Psoas muscle (tissue), 8 donors: ENCODE data around the gene ZMYND8. TPM values are rescaled to one million over a fixed set of nuclear protein-coding genes. Genes with fewer than 3 reads are reported as not detected.

Experiments used
- ATAC-seq, 4 donors: fragments of 200-7000 bp; cut with Tn5 transposase; one replicate each; pipeline ENCODE4 v1.9.1; 2020; ENCODE audit warnings: moderate library complexity in 3 of 4, mild to moderate bottlenecking in 2 of 4
- DNase-seq, 2 donors: peaks; one replicate each; pipeline ENCODE4 v3.0.0-alpha.2; 2020
- H3K27ac ChIP-seq: fragments of 200-600 bp; one replicate; pipeline ENCODE4 v1.8.0; 2022
- H3K27me3 ChIP-seq, 3 donors: fragments of 200-600 bp in 1 of 3; one replicate each; pipeline versions ENCODE4 v1.6.1 to v1.8.0; 2013 to 2022; ENCODE audit warnings: low read length in 2 of 3, mild to moderate bottlenecking in 2 of 3, moderate library complexity in 1 of 3; ENCODE audit not compliant: insufficient read depth in 3 of 3
- H3K36me3 ChIP-seq, 2 donors: fragments of 200-600 bp in 1 of 2; one replicate each; pipeline versions ENCODE4 v1.6.1 to v1.8.0; 2013 to 2022; ENCODE audit warnings: low read depth in 1 of 2, mild to moderate bottlenecking in 1 of 2, moderate library complexity in 1 of 2; ENCODE audit not compliant: insufficient read depth in 1 of 2
- H3K4me1 ChIP-seq: fragments of 200-600 bp; one replicate; pipeline ENCODE4 v1.8.0; 2022
- H3K4me3 ChIP-seq: fragments of 200-600 bp; one replicate; pipeline ENCODE4 v1.8.0; 2022; ENCODE audit warnings: mild to moderate bottlenecking
- H3K9me3 ChIP-seq: fragments of 200-600 bp; one replicate; pipeline ENCODE4 v1.8.0; 2022
- WGBS, 3 donors: extraction: QIAGEN DNeasy Blood & Tissue Kit; methylation state at CpG; one replicate each; pipeline versions ENCODE4 v1.1.6 to v1.1.7; 2013; 5-methylcytosine and 5-hydroxymethylcytosine counted together
- intact Hi-C, 2 donors: fragments of 100-400 bp; cut with DNase I; formaldehyde crosslinking; loops; one replicate each; pipeline versions ENCODE4 v1.11.0 to v1.14.2; 2022
- polyA plus RNA-seq, 3 donors: library from polyadenylated mRNA; stranded (reverse); fragments of 200-250 nt; gene quantifications; one replicate each; pipeline ENCODE4 v1.2.3, GENCODE V29; 2013
- total RNA-seq, 4 donors: library from RNA; stranded (reverse); fragmentation: NEBNext Ultra II Directional in 2 of 4; extraction: Animal tissue kit (Norgen Biotek cat#: 25700) in 2 of 4; gene quantifications; one replicate each; pipeline versions ENCODE4 v1.2.1 to v1.2.4, GENCODE V29; 2021 to 2023
- TF ChIP-seq, protein P1 (sequence below): fragments of 200-600 bp; IDR thresholded peaks from one replicate; pipeline ENCODE4 v1.8.0; 2022; ENCODE audit warnings: antibody characterized with exemption
- donor health status: healthy with polysubstance abuse.
- donor health status: DM: no; HTN: no; CAD: no; lungs with moderate emphysema.
- donor health status: Bipolar disorder and iron deficiency.
- donor health status: healthy.
- donor health status: DM: yes; HTN: yes; CAD: no.
- donor health status: DM: no; HTN: no; CAD: no.
- donor health status: DM: no; HTN: no; CAD: no.
- donor health status: DM: yes; HTN: yes; CAD: no.

Gene ZMYND8
- total and polyA plus RNA-seq, 7 donors = 4.7 to 42.9 (median 17.7) TPM

DNA sequence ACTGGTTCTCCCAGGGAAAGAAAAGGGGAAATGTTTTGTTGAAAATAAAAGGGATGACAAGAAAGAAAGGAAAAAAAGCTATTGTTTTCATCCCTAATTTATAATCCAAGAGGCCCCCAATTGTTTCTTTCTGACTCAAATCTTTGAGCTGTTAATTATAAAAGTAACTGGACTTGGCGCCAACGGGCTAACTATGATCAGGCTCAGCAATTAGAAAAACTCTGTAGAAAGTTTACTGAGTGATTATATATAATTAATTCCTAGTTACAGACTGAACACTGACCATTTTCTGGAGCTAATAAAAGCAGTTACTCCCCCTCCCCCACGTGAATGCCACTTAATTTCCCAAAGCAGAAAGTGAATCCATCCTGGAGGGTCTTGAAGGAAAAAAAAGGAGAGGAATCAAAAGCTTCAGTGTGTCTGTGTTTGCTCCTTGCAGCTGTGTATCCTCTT is 3.2 kb downstream of the ZMYND8 start:
- intact Hi-C loops = loop anchor here in 1 of 2 donors (2.0 kb wide), 1 partner anchor 14 kb away; no protein-coding TSS in a partner anchor
- Histone ChIP-seq H3K4me3 (peak overlapping the region; percentile 61), H3K27me3 (no peaks in the 10 kb centered on the region), H3K9me3 (no peaks in the 10 kb centered on the region), H3K4me1 (peaks cover 95% of the 10 kb centered on the region), H3K27ac (peak overlapping the region; percentile 97), H3K36me3 (no peaks in the 10 kb centered on the region)
- ATAC-seq (no peak), DNase-seq (no peak)
- TF ChIP-seq, protein P1, sequence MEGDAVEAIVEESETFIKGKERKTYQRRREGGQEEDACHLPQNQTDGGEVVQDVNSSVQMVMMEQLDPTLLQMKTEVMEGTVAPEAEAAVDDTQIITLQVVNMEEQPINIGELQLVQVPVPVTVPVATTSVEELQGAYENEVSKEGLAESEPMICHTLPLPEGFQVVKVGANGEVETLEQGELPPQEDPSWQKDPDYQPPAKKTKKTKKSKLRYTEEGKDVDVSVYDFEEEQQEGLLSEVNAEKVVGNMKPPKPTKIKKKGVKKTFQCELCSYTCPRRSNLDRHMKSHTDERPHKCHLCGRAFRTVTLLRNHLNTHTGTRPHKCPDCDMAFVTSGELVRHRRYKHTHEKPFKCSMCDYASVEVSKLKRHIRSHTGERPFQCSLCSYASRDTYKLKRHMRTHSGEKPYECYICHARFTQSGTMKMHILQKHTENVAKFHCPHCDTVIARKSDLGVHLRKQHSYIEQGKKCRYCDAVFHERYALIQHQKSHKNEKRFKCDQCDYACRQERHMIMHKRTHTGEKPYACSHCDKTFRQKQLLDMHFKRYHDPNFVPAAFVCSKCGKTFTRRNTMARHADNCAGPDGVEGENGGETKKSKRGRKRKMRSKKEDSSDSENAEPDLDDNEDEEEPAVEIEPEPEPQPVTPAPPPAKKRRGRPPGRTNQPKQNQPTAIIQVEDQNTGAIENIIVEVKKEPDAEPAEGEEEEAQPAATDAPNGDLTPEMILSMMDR = no peak
- 66 to 73% (median 68%) methylated on average over 3 of the region's 3 CpGs for WGBS, 3 donors

DNA sequence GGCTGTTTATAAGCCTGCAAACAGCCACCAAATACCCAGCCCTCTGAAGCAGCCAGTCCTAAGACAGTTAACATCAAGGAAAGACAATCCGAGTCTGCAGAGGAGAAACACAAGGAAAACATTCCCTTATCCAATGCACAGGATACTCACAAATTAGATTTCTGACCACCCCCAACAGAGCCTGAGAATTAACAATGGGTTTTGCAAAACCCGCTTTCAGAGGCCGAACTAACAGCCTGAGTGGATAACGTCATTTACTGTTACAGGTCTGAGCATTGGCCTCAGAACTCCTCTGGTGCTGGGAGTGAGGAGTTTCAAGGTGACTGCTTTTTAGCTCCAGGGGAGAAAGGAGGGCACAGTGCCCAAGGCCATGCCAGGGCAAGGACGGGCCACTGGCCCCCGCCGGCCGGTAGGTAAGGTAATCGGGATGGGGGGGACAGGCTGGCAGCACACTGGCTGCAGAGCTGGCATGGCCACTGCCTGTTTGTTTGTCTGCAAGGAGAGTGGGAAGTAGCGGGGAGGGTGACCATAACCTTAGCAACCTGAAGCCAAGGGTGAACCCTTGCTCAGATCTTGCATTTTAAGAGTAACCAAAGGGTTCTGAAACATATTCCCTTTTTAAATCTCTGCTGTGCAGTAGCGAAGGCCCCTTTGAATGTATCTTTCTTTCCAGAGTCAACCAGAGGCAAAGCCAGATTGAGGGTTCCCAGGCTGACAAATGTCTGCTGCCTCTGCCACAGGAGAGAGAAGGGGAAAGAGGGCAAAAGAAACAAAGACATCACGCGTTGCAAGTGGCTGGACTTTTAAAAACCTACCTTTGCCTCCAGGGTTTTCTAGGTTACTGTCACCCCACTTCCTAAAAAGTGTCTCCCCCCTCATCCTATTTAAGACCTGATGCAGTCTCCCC is 3.9 kb downstream of the ZMYND8 start:
- TF ChIP-seq, protein P1 = no peak
- intact Hi-C loops = loop anchor here in 1 of 2 donors (2.0 kb wide), 1 partner anchor 14 kb away; no protein-coding TSS in a partner anchor
- Histone ChIP-seq H3K4me3 (peak overlapping the region; percentile 61), H3K27ac (peak overlapping the region; percentile 97), H3K27me3 (no peaks in the 10 kb centered on the region), H3K4me1 (peaks cover 95% of the 10 kb centered on the region), H3K9me3 (no peaks in the 10 kb centered on the region), H3K36me3 (peaks cover 0 to under 1% of the 10 kb centered on the region in 2 donors)
- DNase-seq = no peak
- 17 to 24% (median 22%) methylated on average over 13 of the region's 13 CpGs for WGBS, 3 donors
- peak; percentile 9 to 32 (median 14) for ATAC-seq

DNA sequence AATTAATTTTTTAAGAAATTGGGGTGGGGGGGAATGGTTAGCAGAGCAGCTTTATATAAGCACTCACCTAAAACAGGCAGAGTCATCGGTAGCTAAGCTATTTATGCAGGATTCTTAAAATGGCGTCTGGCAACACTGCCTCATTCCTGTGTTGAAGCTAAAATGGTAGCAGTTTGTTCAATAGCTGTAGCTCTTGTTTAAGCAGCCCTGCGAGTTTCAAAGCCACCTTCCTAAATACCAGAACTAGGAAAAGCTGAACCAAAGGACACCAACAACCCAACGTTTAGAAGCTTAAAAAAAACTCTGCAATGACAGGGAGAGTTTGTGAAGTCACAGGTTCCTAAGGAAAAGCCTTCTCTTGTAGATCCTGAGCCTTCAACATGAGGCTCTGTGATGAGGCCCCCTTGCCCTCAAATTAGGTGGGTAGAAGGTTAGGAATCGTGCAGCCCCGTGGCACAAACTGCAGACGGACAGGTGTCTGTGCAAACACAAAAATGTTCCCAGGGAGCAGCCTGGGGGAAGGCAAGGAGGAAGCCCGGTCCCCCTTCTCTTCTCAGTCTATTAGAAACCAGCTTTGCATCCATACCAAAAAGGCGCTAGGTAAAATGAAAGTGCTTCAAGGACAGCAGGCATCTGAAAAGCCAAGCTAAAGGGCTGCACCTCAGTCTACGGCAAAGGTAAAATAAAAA is 4.7 kb downstream of the ZMYND8 start:
- peak overlapping the region; percentile 61 for H3K4me3 ChIP-seq

DNA sequence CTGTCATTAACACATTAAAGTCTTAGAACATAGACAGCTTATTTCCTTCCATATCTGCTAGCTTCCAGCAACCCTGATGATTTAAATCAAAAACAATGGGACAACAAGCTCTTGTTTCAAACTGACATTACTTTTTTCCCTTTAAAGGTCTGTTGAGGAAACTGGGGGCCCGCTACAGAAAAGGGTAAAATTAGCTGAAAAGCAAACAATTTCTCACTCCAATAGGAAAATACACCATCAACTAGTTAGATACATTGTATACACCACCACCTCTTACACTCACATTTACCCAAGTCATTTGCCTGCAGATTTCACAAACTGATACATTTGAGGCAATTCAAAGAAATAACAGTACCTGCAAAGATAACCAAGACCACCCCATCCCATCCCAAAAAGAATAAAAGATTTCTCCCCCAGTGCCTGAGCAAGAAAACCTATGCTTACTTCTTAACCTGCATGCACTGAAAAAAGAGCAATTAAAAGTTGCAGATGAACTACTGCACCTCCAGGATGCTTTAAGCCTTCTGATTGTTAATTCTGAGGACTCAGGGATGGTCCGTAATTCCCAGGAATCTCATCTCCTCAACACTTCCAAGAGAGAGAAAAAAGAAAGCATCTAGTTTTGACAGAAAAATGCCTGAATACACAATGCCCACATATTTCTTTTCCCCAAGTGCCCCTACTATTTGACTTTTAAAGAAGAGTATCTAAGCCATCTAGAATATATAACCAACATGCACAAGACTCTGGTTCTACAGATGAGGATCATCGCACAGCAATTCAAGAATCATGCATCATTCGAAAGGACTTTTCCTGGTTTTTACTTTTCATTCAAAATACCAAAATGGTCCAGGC is 5.6 kb downstream of the ZMYND8 start:
- intact Hi-C loops = no loop called here
- WGBS, 3 donors = 73 to 85% (median 73%) methylated on average over 4 of the region's 4 CpGs
- Histone ChIP-seq H3K27me3 (no peaks in the 10 kb centered on the region), H3K9me3 (no peaks in the 10 kb centered on the region), H3K4me1 (peaks cover 82% of the 10 kb centered on the region), H3K36me3 (peaks cover 0 to 17% of the 10 kb centered on the region in 2 donors), H3K27ac (peak overlapping the region; percentile 97), H3K4me3 (peak overlapping the region; percentile 61)
- TF ChIP-seq, protein P1 = no peak
- DNase-seq (no peak), ATAC-seq (no peak)

More for the DNA sequence above, 4.7 kb downstream of the ZMYND8 start:
- Histone ChIP-seq H3K4me1 (peaks cover 89% of the 10 kb centered on the region), H3K9me3 (no peaks in the 10 kb centered on the region), H3K27me3 (no peaks in the 10 kb centered on the region), H3K36me3 (peaks cover 0 to 8% of the 10 kb centered on the region in 2 donors), H3K27ac (peak overlapping the region; percentile 97)
- peak in 3 of 4 donors; percentile 50 to 61 (median 55) for ATAC-seq
- WGBS, 3 donors = 23 to 29% (median 23%) methylated on average over 10 of the region's 10 CpGs
- intact Hi-C loops = loop anchor here in 1 of 2 donors (2.0 kb wide), 1 partner anchor 13 kb away; no protein-coding TSS in a partner anchor
- DNase-seq = no peak
- TF ChIP-seq, protein P1 = no peak
